Breast epithelium (tissue), 4 donors: ENCODE results near the gene HABP2. TPM values are rescaled to one million over a fixed set of nuclear protein-coding genes. Genes with fewer than 3 reads are reported as not detected.

Source experiments
- DNase-seq, 2 donors: peaks; one replicate each; pipeline ENCODE4 v3.0.0-alpha.2; 2019; ENCODE audit warnings: low spot score in 2 of 2
- H3K27ac ChIP-seq, 2 donors: fragments of 200-600 bp; sonication (generic) in 1 of 2; one replicate each; pipeline ENCODE4 v1.5.1; 2016 to 2019; ENCODE audit warnings: mild to moderate bottlenecking in 1 of 2
- H3K27me3 ChIP-seq, 2 donors: fragments of 200-600 bp; sonication (generic) in 1 of 2; one replicate each; pipeline versions ENCODE4 v1.5.1 to v1.6.0; 2017 to 2019; ENCODE audit warnings: control low read depth in 1 of 2, mild to moderate bottlenecking in 1 of 2
- H3K36me3 ChIP-seq: fragments of 200-600 bp; one replicate; pipeline ENCODE4 v1.5.1; 2019
- H3K4me1 ChIP-seq, 2 donors: fragments of 200-600 bp; sonication (generic); one replicate each; pipeline ENCODE4 v1.5.1; 2016 to 2019; ENCODE audit warnings: control low read depth in 1 of 2
- H3K4me3 ChIP-seq, 3 donors: fragments of 200-600 bp; sonication (generic); 1 replicate in 2 of 3; 2 replicates in 1 of 3; pipeline ENCODE4 v1.5.1; 2016 to 2019; ENCODE audit warnings: mild to moderate bottlenecking in 3 of 3, moderate library complexity in 2 of 3
- H3K9me3 ChIP-seq, 2 donors: fragments of 200-600 bp; sonication (generic) in 1 of 2; one replicate each; pipeline ENCODE4 v1.5.1; 2016 to 2019; ENCODE audit warnings: control low read depth in 1 of 2
- POLR2A ChIP-seq: fragments of 450-650 bp; IDR thresholded peaks from one replicate; pipeline ENCODE4 v1.6.1; 2016; ENCODE audit warnings: antibody characterized with exemption, mild to moderate bottlenecking, moderate library complexity
- POLR2AphosphoS5 ChIP-seq, 3 donors: sonication (generic); formaldehyde crosslinking; IDR thresholded peaks; one replicate each; pipeline ENCODE4 v1.6.1; 2017; ENCODE audit warnings: antibody characterized with exemption in 3 of 3
- intact Hi-C: fragments of 100-400 bp; cut with DNase I; formaldehyde crosslinking; loops from one replicate; pipeline ENCODE4 v1.15.1; 2023; ENCODE audit warnings: low total_unique reads
- total RNA-seq, 3 donors: library from RNA; depleted of rRNA; stranded (reverse); fragments of >200 nt; gene quantifications; one replicate each; pipeline ENCODE4 v1.1.0, GENCODE V29; 2016
- TF ChIP-seq, protein P1 (sequence below), 3 donors: fragments of 450-650 bp; IDR thresholded peaks; one replicate each; pipeline ENCODE4 v1.5.1; 2016 to 2017; ENCODE audit warnings: antibody characterized with exemption in 3 of 3, mild to moderate bottlenecking in 3 of 3, moderate library complexity in 3 of 3

The HABP2 gene
- total RNA-seq, 3 donors from 2014 or later = 0.29 to 0.66 TPM; not detected in 1

DNA sequence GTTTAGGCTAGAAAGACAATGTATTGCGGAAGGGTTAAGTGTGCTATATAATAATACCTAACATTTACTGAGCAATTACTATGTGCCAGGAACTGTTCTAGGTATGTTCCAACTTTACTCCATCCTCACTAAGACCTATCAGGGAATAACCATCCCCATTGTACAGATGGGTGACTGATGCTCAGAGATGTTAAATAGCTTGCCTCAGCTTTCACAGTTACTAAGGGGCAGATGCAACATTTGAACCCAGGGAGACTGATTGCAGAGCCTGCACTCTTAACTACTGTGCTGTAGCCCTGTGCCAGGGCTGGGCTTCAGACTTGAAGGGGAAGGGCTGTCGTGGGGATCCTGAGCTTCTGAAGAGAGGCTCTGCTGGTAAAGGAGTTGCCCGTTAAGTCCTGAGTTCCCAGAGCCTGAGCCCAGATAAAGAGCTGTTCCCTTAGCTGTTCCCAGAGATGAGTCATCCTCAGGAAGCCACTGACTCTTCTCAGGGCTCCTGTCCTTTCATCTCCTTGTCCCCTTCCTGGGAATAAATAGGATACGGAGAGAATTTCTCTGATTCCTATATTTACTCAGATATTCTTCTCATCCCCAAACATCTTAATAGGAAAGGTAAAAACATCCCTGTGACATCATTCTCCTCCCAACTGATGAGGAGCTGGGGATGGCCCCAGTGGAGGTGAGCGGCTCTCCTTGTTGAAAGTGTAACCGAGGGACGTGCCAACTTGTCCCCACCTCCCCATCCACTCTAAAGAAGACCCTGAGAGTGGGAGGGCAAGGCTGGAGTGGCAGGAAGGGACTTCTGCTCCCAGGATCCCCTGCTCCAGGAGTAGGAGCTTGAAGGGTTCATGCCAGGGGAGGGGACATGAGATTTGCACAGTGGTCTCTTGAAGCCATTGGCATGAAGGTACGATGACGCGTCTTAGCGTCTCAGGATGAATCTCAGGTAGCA lies 28.0 kb upstream of the HABP2 start:
- Histone ChIP-seq H3K27me3 (no peaks in the 10 kb centered on the region), H3K4me3 (no peak overlapping the region), H3K27ac (peak overlapping the region; percentile 3 to 77), H3K4me1 (no peaks in the 10 kb centered on the region), H3K9me3 (no peaks in the 10 kb centered on the region), H3K36me3 (no peaks in the 10 kb centered on the region)
- intact Hi-C loops = no loop called here
- TF ChIP-seq, protein P1, sequence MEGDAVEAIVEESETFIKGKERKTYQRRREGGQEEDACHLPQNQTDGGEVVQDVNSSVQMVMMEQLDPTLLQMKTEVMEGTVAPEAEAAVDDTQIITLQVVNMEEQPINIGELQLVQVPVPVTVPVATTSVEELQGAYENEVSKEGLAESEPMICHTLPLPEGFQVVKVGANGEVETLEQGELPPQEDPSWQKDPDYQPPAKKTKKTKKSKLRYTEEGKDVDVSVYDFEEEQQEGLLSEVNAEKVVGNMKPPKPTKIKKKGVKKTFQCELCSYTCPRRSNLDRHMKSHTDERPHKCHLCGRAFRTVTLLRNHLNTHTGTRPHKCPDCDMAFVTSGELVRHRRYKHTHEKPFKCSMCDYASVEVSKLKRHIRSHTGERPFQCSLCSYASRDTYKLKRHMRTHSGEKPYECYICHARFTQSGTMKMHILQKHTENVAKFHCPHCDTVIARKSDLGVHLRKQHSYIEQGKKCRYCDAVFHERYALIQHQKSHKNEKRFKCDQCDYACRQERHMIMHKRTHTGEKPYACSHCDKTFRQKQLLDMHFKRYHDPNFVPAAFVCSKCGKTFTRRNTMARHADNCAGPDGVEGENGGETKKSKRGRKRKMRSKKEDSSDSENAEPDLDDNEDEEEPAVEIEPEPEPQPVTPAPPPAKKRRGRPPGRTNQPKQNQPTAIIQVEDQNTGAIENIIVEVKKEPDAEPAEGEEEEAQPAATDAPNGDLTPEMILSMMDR (IDR thresholded peaks at IDR 0.05) = no peak
- TF ChIP-seq POLR2A (no peak), POLR2AphosphoS5 (IDR thresholded peaks at IDR 0.05) (no peak)
- no peak for DNase-seq

DNA sequence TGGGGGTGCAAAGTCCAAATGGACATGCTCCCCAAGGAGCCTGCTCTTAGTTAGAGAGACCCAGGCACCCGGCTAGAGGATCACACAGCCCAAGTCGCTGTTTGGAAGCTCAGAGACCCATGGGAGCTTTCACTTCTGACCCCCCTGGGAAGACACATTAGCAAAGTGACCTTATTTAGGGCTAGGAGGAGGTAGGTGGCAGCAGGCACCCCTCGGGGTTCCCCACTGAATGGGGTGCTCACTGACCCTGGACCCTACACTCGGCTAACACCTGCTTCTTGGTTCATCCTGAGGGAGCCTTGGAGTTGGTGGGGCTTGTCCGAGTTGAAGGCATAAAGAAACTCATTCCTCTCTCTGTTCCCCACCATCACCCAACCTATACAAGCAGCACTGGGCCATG lies 27.1 kb upstream of the HABP2 start:
- no peaks in the 10 kb centered on the region for H3K9me3 ChIP-seq
- no peak for TF ChIP-seq POLR2AphosphoS5 (IDR thresholded peaks at IDR 0.05)
- TF ChIP-seq, protein P1 (IDR thresholded peaks at IDR 0.05) = no peak
- TF ChIP-seq POLR2A = no peak
- H3K27me3 ChIP-seq = no peaks in the 10 kb centered on the region
- no peak for DNase-seq
- no peak overlapping the region for H3K27ac ChIP-seq
- H3K36me3 ChIP-seq = no peaks in the 10 kb centered on the region
- intact Hi-C loops = no loop called here
- H3K4me3 ChIP-seq = no peak overlapping the region
- no peaks in the 10 kb centered on the region for H3K4me1 ChIP-seq

DNA sequence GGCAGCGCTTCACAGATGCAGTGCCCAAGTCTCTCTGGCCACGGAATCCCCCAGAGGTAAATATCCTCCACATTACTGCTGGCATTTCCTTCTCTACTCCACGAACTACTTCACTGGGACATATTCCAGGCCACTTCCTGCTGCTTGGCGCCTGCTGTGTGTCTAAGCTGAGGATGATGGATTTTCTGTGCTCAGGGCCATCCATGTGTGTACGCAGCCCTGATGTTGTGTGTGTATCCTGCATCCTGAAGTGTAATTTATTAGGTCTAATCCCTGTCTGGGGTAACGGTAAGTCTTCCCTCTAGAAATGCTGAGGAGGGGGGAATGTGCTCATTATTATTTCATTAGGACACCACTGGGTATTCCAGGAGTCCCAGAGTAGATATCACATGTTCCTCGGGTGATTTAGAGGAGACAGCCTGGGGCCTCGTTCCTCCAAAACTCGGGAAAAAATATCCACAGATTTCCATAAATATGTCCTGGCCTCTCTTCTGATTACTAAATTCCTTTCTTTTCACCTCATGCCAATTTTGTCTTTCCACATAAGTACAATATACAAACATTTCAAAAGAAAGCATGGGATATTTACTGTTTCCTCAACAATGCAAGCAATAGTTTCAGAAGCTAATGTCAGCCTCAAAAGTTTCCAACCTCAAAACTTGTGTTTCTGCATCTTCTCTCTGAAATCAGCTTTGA lies 25.5 kb upstream of the HABP2 start:
- DNase-seq = no peak
- intact Hi-C loops = no loop called here
- no peaks in the 10 kb centered on the region for H3K9me3 ChIP-seq
- H3K4me1 ChIP-seq = no peaks in the 10 kb centered on the region
- no peaks in the 10 kb centered on the region for H3K27me3 ChIP-seq
- TF ChIP-seq POLR2AphosphoS5 (IDR thresholded peaks at IDR 0.05) = no peak
- TF ChIP-seq POLR2A = no peak
- TF ChIP-seq, protein P1 (IDR thresholded peaks at IDR 0.05) = no peak
- H3K36me3 ChIP-seq = no peaks in the 10 kb centered on the region
- no peak overlapping the region for H3K27ac ChIP-seq
- no peak overlapping the region for H3K4me3 ChIP-seq

DNA sequence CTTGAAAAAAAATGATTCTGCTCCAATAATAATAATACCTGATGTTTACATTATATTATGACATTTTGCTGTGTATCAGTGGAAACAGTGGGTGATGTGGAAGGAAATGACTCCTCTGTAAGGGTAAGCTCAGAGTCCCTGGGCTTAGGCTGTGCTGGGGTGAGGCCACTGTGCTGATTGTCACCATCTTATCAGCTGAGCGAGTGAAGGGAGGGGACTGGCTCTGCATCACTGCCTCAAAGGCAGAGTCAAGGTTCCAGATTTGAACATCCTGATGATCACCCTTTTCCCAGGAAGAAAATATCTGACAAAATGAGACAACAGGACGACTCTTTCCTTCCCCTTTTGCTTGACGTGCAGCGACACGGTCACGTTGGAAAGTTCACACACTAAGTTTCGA lies 24.0 kb upstream of the HABP2 start:
- H3K27me3 ChIP-seq = no peaks in the 10 kb centered on the region
- DNase-seq = no peak
- H3K27ac ChIP-seq = no peak overlapping the region
- TF ChIP-seq, protein P1 (IDR thresholded peaks at IDR 0.05) = no peak
- TF ChIP-seq POLR2A (no peak), POLR2AphosphoS5 (IDR thresholded peaks at IDR 0.05) (no peak)
- H3K4me3 ChIP-seq = no peak overlapping the region
- H3K4me1 ChIP-seq = no peaks in the 10 kb centered on the region
- no peaks in the 10 kb centered on the region for H3K36me3 ChIP-seq
- intact Hi-C loops = no loop called here
- H3K9me3 ChIP-seq = no peaks in the 10 kb centered on the region

DNA sequence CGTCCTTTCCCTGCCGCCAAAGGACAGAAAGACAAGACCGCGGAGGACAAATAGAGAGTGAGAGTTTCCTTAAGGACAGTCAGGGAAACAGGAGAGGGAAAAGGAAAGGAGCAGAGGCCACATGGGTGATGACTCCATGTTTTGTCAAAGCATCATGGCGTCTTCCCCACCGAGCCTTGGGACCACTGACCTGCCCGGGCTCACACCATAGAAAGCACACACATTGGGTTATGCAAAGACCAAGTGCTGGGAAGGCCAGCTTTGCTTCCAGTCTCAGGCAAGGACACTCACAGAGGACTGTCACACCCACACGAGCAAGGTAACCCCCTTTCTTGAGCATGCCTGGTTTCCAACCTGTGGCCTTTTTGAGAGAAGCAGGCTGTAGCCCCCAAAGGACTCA lies 23.3 kb upstream of the HABP2 start:
- no peak overlapping the region for H3K27ac ChIP-seq
- TF ChIP-seq, protein P1 (IDR thresholded peaks at IDR 0.05) = no peak
- TF ChIP-seq POLR2A = no peak
- TF ChIP-seq POLR2AphosphoS5 (IDR thresholded peaks at IDR 0.05) = no peak
- H3K9me3 ChIP-seq = no peaks in the 10 kb centered on the region
- no peaks in the 10 kb centered on the region for H3K27me3 ChIP-seq
- intact Hi-C loops = no loop called here
- H3K36me3 ChIP-seq = no peaks in the 10 kb centered on the region
- H3K4me3 ChIP-seq = no peak overlapping the region
- DNase-seq = no peak
- H3K4me1 ChIP-seq = no peaks in the 10 kb centered on the region
